GM12864 (cell line): ENCODE data around the gene TDRD5.
A peak's percentile ranks its signal among the peaks of the same experiment; 100 is the strongest.

Source experiments
- DNase-seq: peaks from one replicate; pipeline ENCODE4 v3.0.0-alpha.2; 2011; ENCODE audit warnings: low read depth
- H3K4me3 ChIP-seq: 2 replicates; pipeline ENCODE4 v1.5.1; 2011; ENCODE audit warnings: mild to moderate bottlenecking, low read depth, low read length, control low read depth
- CTCF ChIP-seq: IDR thresholded peaks from 2 replicates; pipeline ENCODE4 v1.5.1; 2011; ENCODE audit warnings: low read depth, mild to moderate bottlenecking, moderate library complexity, low read length, control low read depth, inconsistent platforms; ENCODE audit errors: missing control alignments

Gene TDRD5

GRCh38 chr1:179709841-179710329, 118.3 kb downstream of the TDRD5 start:
- no peak for TF ChIP-seq CTCF

DNA sequence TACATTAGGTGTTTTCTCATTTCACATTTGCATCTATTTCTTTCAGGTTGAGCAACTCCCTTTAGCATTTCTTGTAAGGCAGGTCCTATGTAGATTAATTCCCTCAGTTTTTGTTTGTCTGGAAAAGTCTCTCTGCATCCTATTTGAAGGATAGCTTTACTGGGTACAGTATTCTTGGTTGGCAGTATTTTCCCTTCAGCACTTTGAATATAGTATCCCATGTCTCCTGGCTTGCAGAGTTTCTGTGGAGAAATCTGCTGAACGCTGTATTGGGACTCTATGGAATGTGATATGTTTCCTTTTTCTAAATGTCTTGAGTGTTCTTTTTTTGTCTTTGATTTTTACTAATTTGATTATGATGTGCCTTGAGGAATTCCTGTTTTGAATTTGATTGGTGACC, 122.5 kb downstream of the TDRD5 start:
- H3K4me3 ChIP-seq: no peak overlapping the region
- TF ChIP-seq CTCF: no peak
- DNase-seq: no peak

More at GRCh38 chr1:179709841-179710329, 118.3 kb downstream of the TDRD5 start:
- peak; percentile 4 for DNase-seq
- H3K4me3 ChIP-seq: no peak overlapping the region

DNA sequence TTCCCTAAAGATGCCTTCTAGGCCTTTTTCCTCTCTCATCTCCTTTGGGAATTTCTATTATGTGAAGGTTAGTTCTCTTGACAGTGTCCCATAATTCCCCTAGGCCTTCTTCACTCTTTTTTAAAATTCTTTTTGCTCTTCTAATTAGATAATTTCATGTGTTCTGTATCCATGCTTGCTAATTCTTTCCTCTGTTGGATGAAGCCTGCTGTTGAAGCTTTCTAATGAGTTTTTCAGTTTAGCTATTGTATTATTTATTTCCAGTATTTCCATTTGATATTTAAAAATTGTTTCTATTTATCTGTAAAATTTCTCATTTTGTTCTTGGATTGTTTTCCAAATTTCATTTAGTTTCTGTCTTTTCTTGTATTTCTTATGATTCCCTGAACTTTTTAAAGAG, 123.0 kb downstream of the TDRD5 start:
- no peak overlapping the region for H3K4me3 ChIP-seq
- DNase-seq: no peak
- TF ChIP-seq CTCF: no peak

- DNase-seq: no peak
- TF ChIP-seq CTCF: no peak
- H3K4me3 ChIP-seq: no peak overlapping the region
These were observed 127.6 kb downstream of the TDRD5 start for GRCh38 chr1:179719272-179719671.

DNA sequence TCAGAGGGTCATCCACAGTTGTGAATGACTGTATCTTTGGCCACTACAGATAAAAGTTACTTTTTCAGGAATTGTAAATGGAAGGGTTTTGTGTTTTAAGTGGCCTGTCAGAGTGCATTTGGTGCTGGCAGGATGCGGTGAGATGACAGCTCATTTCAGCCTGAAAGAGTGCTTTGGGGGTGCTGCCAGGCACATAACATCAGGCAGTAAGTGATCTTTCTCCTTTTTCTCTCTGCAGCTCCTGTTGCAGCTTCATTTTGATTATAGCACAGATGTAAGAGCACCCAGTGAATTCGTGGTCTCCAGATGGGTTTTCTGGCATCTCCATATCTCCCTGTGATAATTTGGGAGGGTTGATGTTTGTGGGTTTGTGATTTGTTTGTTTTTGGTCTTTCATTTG, 136.6 kb downstream of the TDRD5 start:
- no peak for DNase-seq
- TF ChIP-seq CTCF: no peak
- no peak overlapping the region for H3K4me3 ChIP-seq

DNA sequence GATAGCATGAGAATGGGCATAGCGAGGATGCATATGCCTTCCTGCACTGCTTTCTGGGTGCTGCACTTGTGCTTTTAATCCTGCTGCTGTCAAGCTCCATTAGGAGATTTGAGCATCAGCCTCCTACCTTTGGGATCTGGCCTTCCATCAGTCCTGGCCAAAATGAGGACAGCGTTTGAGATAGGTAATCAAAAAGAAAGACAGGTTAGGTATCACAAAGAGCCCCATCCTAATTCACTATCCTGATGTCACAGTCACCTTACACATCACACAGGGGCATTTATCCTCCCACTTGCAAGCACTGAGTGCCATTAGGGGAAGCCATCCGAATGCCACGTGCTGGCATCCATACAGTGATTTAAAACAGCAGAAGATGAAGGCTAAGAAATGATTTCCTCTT, 138.2 kb downstream of the TDRD5 start:
- DNase-seq: no peak
- H3K4me3 ChIP-seq: no peak overlapping the region
- TF ChIP-seq CTCF: no peak

GRCh38 chr1:179731643-179732042, 140.0 kb downstream of the TDRD5 start:
- no peak overlapping the region for H3K4me3 ChIP-seq
- no peak for TF ChIP-seq CTCF
- DNase-seq: no peak
